ENCODE data around the gene TFPI2.
"Not testable (repeated sequence)": the region's sequence is repeated elsewhere in the genome, so short reads cannot be mapped to it uniquely, and the experiment has no call there.

TFPI2 gene

DNA sequence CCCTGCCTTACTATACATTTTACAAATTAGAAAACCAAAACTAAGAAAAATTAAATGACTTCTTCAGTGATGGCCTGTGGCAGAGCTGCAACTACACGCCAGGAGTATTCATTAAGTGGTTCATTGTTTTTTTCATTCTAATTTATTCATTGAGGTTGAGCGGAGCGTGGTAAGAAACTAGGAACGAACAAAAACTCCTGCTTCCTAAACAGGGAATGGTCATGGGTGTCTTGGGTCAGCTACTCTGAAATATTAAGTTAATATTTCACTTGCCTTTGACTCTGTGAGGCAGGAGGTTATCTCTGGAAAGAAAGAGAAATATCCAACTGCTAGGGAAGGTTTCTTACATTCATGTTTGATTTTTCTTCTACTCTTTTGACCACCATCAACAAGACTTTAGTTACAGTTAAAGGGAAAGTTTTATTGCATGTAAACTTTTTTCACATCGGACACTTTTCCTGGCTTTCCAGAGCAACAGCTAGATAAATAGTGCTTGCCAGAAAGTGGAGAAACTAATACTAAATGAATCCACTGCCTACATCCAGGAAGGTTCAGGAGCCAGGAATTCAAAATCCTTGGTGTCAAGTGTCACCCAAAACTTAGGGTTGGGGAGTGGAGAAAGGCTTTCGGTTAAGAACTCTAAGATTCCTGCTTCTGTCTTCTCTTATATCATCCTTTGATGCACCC is 30.1 kb upstream of the TFPI2 start:
- POLR2A ChIA-PET, result interaction anchor here (1.4 kb wide), 1 partner anchor 10 kb away, joined by 5 read pairs; no protein-coding TSS in a partner anchor
- no peak for DNase-seq (ENCODE audit: extremely low spot score)
- CTCF ChIA-PET, result interaction anchor here (0.6 to 0.9 kb wide), 3 partner anchors 10 to 477 kb away, joined by 3 read pairs; partner anchors contain the start of gene GNGT1
- no peak for TF ChIP-seq LEF1 (IDR thresholded peaks at IDR 0.05; ENCODE audit: borderline replicate concordance)
- TF ChIP-seq L3MBTL2 (conservative IDR thresholded peaks at IDR 0.05), result no peak
- no peak for TF ChIP-seq FOXK2 (IDR thresholded peaks at IDR 0.05)
- no peak for TF ChIP-seq BHLHE40 (IDR thresholded peaks at IDR 0.05; ENCODE audit: borderline replicate concordance)
- TF ChIP-seq CTBP1 (IDR thresholded peaks at IDR 0.05; ENCODE audit: borderline replicate concordance), result no peak
- TF ChIP-seq, protein P1, sequence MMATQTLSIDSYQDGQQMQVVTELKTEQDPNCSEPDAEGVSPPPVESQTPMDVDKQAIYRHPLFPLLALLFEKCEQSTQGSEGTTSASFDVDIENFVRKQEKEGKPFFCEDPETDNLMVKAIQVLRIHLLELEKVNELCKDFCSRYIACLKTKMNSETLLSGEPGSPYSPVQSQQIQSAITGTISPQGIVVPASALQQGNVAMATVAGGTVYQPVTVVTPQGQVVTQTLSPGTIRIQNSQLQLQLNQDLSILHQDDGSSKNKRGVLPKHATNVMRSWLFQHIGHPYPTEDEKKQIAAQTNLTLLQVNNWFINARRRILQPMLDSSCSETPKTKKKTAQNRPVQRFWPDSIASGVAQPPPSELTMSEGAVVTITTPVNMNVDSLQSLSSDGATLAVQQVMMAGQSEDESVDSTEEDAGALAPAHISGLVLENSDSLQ (IDR thresholded peaks at IDR 0.05), result no peak
- no peak for TF ChIP-seq FOXA1 (IDR thresholded peaks at IDR 0.05)
- TF ChIP-seq SP1 (IDR thresholded peaks at IDR 0.05), result no peak
- no peak for TF ChIP-seq FOXM1 (IDR thresholded peaks at IDR 0.05; ENCODE audit: borderline replicate concordance)
- no peak for TF ChIP-seq NFRKB (IDR thresholded peaks at IDR 0.05)
- no peak for TF ChIP-seq ELF4 (IDR thresholded peaks at IDR 0.05)
- TF ChIP-seq TARDBP (IDR thresholded peaks at IDR 0.05), result no peak
- no peak for TF ChIP-seq ZNF384 (IDR thresholded peaks at IDR 0.05)
- TF ChIP-seq HDGF (IDR thresholded peaks at IDR 0.05; ENCODE audit: borderline replicate concordance), result no peak
- no peak for TF ChIP-seq SUZ12 (IDR thresholded peaks at IDR 0.05)

DNA sequence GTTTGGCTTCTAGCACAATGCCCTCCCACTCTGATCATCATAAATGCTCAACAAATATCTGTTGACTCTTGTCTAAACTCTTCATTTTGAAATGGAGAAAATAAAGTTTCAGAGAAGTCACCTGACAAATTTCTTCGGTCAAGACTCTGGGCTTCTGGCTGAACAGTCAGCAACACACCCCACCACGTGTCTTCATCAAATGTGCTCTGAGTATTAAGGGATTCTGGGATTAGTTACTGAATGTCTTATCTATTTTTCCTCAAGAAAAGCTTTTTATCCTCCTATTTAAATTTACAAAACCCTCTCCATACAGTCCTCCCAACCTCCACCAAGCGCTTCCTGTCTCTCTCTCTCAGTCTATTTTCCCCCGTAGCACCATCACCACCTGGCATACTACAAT is 25.8 kb upstream of the TFPI2 start:
- POLR2A ChIA-PET; CTCF ChIA-PET; DNase-seq (ENCODE audit: extremely low spot score): not testable (repeated sequence)

DNA sequence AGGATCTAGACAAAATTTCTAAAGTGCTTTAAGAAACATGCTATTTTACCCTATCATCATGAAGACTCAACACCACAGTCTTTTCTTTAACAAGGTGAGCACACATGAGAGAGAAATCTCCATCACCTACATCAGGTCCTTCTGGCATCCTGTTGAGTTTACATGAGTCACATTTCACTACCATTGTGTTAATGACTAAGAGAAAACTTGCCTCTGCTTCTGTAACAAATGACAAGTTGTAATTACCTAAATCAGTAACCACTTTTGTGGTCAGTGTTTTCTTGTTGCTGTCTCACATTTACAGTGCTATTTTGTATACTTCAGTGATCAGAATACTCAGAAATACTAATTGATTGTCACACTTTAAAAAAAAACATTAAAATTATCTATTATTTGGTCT is 25.3 kb upstream of the TFPI2 start:
- CTCF ChIA-PET, POLR2A ChIA-PET: not testable (repeated sequence)

DNA sequence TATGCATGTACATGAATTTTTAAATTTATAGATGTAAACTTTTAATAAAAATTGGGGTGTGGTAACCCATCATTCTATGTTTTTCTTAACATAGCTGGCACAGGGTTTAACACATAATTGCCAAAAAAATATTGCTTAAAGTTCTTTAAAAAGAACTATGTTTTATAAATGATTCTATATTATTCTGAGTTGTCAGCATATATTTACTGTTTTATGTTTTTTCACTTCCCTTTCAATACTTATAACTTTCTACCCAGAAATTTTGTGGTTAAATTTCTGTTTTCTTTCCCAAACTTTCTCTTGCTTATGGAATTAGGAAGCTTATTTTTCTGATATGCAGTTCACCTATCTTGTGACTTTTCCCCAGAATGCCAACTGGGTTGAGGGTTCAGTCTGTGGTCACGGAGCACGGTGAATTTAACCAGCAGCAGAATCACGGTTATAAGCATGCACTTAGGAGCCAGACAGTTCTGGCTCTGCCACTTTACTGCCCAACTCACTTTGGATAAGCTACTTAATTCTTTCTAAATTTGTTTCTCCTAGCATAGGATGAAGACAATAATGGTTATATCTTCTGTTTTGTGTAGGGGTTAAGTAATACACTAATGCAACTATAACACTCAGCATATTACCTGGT is 24.8 kb upstream of the TFPI2 start:
- POLR2A ChIA-PET; DNase-seq (ENCODE audit: extremely low spot score); CTCF ChIA-PET: not testable (repeated sequence)

More for the DNA sequence above, 25.3 kb upstream of the TFPI2 start:
- DNase-seq (ENCODE audit: extremely low spot score), result not testable (repeated sequence)

DNA sequence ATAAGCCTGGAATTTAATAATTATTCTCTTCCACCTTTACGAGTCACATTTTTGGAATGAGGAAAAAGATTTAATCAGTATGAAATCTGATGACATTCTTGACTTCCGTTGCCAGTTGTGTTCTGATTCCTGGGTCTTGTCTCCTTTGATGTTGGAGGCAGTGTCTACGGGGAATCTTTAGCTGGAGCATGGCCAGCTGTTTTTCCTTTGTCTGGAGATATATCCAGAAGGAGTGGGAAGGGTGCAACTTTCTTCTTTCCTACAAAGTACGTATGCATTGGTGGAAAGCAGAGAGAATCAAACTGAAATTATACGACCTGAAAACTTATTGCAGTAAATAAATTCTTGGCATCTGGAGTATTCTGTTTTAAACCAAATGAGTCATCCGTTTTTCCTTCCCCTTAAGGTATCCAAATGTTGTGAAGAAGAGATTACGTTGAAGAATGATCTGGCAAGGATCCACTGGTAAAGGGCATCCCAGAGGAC is 24.1 kb upstream of the TFPI2 start:
- CTCF ChIA-PET, result no interaction called here

DNA sequence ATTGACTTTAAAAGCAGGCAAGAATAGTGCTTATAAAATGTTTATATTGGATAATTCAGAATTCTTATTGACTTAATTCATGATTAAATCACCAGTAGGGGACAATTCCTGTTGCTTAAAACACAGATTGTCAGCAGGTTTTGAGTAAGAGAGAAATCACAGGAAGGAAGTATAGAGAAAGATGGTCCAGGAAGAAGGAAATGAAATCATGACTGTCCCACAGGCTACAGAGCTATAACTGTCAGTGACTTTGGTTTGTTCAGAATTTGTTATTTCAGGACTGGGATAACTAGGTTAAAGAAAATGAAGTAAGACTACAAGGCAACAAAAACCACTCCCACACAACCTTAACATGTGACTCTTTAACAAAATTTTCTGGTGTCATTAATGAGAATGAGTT is 22.6 kb upstream of the TFPI2 start:
- ChIA-PET POLR2A (no interaction called here), CTCF (no interaction called here)
- TF ChIP-seq LEF1 (IDR thresholded peaks at IDR 0.05; ENCODE audit: borderline replicate concordance) (no peak), FOXK2 (IDR thresholded peaks at IDR 0.05) (no peak), HDGF (IDR thresholded peaks at IDR 0.05; ENCODE audit: borderline replicate concordance) (no peak), ARNT (IDR thresholded peaks at IDR 0.05) (no peak), FOXA1 (IDR thresholded peaks at IDR 0.05) (no peak), BHLHE40 (IDR thresholded peaks at IDR 0.05; ENCODE audit: borderline replicate concordance) (no peak), TARDBP (IDR thresholded peaks at IDR 0.05) (no peak), CTBP1 (IDR thresholded peaks at IDR 0.05; ENCODE audit: borderline replicate concordance) (no peak), ELF4 (IDR thresholded peaks at IDR 0.05) (no peak), SUZ12 (IDR thresholded peaks at IDR 0.05) (no peak), ZNF384 (IDR thresholded peaks at IDR 0.05) (no peak), FOXM1 (IDR thresholded peaks at IDR 0.05; ENCODE audit: borderline replicate concordance) (no peak), SP1 (IDR thresholded peaks at IDR 0.05) (no peak), L3MBTL2 (conservative IDR thresholded peaks at IDR 0.05) (no peak), NFRKB (IDR thresholded peaks at IDR 0.05) (no peak)
- TF ChIP-seq, protein P1 (IDR thresholded peaks at IDR 0.05), result no peak
- DNase-seq (ENCODE audit: extremely low spot score), result no peak

More for the DNA sequence above, 24.1 kb upstream of the TFPI2 start:
- DNase-seq (ENCODE audit: extremely low spot score), result no peak
- POLR2A ChIA-PET, result no interaction called here
- TF ChIP-seq LEF1 (IDR thresholded peaks at IDR 0.05; ENCODE audit: borderline replicate concordance) (no peak), NFRKB (IDR thresholded peaks at IDR 0.05) (no peak), L3MBTL2 (conservative IDR thresholded peaks at IDR 0.05) (no peak), FOXA1 (IDR thresholded peaks at IDR 0.05) (no peak), ARNT (IDR thresholded peaks at IDR 0.05) (no peak), FOXK2 (IDR thresholded peaks at IDR 0.05) (no peak), ELF4 (IDR thresholded peaks at IDR 0.05) (no peak), BHLHE40 (IDR thresholded peaks at IDR 0.05; ENCODE audit: borderline replicate concordance) (no peak), FOXM1 (IDR thresholded peaks at IDR 0.05; ENCODE audit: borderline replicate concordance) (no peak), ZNF384 (IDR thresholded peaks at IDR 0.05) (no peak)

DNA sequence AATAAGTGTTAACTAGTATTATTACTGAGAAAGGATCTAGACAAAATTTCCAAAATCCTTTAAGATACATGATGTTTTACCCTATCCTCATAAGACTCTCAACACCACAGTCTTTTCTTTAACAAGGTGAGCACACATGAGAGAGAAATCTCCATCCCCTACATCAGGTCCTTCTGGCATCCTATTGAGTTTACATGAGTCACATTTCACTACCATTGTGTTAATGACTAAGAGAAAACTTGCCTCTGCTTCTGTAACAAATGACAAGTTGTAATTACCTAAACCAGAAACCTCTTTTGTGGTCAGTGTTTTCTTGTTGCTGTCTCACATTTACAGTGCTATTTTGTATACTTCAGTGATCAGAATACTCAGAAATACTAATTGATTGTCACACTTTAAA is 21.1 kb upstream of the TFPI2 start:
- CTCF ChIA-PET, result interaction anchor here (0.6 kb wide), 1 partner anchor 176 kb away, joined by 3 read pairs; no protein-coding TSS in a partner anchor
- DNase-seq (ENCODE audit: extremely low spot score); POLR2A ChIA-PET: not testable (repeated sequence)

DNA sequence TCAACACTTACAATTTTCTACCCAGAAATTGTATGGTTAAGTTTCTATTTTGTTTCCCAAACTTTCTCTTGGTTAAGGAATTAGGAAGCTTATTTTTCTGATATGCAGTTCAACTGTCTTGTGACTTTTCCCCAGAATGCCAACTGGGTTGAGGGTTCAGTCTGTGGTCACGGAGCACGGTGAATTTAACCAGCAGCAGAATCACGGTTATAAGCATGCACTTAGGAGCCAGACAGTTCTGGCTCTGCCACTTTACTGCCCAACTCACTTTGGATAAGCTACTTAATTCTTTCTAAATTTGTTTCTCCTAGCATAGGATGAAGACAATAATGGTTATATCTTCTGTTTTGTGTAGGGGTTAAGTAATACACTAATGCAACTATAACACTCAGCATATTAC is 20.7 kb upstream of the TFPI2 start:
- POLR2A ChIA-PET; DNase-seq (ENCODE audit: extremely low spot score): not testable (repeated sequence)
- CTCF ChIA-PET, result interaction anchor here (0.6 kb wide), 1 partner anchor 176 kb away, joined by 3 read pairs; no protein-coding TSS in a partner anchor

All from HEK293T (cell line).